ENCODE data around the gene CBX2.
"Not testable (repeated sequence)": the region's sequence is repeated elsewhere in the genome, so short reads cannot be mapped to it uniquely, and the experiment has no call there.

CBX2 gene

DNA sequence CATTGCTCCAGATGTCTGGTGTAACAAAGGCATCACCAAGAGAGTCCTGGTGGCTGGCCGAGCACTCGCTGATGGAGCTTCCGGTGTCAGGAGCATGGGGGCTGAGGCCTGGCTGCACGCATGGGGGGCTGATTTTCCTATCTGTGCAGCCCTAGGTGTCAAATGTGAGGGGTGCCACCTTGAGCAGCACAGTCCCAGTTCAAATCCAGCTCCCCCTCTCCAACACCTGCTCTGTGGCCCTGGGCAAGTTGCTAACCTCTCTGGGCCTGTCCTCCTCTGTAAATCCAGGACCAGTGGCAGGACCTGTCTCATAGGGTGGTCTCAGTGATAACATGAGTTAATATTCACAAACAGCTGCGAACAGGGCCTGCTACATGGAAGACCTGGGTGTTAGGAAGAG, 34.3 kb upstream of the CBX2 start:
- DNase-seq = no peak

DNA sequence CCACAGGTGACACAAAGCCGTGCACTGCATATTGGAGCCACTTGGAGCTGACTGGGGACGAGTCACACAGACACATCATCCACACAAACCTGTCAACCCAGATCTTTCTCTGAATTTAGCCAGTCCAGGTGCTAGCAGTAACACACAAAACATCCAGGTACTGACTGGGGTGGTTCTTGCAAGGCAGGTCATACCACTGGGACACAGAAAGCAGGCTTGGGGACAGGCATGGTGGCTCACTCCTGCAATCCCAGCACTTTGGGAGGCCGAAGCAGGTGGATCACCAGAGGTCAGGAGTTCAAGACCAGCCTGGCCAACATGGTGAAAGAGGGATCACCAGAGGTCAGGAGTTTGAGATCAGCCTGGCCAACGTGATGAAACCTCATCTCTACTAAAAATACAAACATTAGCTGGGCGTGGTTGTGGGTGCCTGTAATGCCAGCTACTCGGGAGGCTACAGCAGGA, 32.3 kb upstream of the CBX2 start:
- DNase-seq = no peak

DNA sequence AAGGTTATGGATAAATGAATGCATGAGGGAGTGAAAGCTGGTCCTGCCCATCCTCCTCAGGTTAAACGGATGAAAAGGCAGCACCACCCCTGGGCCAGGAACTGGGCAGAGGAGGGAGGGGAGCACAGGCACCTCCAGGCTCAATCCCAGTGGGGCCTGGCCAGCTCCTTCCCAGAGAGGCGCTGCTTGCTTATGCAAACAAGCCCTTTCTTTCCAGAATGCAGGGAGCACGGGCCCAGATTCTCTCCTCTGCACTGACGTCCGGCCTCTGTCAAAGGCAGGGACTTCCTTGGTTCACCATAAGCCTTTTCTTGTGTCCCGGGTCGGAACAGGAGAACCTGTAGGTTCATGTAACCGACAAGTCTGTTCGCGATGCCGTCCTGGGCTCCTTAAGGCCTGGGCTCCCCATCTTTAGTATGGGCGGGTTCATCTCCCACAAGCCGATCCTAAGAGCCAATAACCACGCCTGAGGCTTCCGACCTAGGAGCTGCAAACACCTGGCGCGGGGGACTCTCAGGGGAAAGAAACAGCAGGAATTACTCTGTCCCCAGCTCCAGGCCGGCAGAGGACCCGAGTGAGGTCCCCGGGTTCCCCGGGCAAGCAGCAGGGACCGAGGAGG, 30.9 kb upstream of the CBX2 start:
- no peak for DNase-seq

DNA sequence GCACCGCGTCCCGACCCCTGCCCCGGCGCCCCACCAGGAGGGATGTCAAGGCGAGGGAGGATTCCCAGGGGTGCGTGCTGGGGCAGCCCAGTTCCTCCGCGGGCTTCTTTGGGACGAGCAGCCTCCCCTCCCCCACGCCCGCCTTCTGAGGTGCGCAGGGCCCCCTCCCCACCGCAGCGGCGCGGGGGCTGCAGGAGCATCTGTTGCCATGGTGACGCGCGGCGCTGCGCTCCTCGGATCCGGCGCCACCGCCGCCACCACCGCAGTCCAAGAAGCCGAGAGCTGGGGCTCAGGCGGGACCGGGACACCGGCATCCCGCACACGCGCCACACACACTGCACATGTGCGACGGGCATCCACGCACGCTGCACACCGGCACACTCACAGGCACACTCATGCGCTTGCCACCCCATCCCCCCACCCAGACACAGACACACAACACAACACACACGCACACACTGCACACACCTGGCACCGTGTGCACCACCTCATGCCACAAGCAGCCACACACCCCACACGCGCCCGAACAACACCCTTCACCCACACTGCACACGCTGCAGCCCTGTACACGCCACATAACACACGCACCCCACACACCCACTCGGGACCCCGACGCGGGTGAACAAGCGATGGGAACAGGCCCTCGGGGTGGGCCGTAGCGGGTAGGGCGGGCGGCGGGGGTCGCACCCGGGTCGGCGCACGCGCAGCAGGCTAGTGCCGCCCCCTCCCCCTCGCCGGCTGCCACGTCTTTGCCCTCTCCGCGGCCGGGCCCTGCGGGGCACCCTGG, 30.2 kb upstream of the CBX2 start:
- DNase-seq = no peak

GRCh38 chr17:79748295-79749099, 29.5 kb upstream of the CBX2 start:
- DNase-seq = no peak

DNA sequence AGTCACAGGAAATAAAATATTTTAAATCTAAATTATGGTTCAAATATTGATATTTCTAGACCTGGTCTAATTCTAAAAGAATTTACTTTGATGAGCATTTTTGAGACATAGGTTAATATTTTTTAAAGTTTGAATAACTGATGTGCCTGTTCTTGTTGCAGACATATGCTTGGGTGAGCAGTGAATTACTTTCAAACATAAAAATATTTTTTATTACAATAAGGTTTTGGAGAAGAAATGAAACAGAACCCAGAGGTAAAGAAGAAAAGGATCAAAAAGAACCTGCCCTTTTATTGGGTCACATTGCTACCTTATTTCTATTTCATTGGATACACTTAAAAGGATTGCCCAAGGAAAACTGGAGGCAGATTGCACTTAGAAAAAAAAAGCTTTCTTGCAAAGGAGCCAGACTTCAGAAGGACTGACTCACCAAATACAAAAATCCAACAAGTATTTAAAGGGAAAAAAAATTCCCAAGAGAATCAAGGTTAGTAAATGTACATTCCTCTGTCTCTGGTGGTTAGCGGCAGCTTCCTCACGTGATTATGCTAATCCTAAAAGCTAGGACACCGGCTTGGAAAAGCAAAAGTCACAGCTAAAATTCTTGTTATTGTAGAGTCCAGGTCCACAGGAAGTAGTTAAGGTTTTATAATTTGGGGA, 28.7 kb upstream of the CBX2 start:
- no peak for DNase-seq

- no peak for DNase-seq
Measured at GRCh38 chr17:79749958-79750357, 28.0 kb upstream of the CBX2 start.

DNA sequence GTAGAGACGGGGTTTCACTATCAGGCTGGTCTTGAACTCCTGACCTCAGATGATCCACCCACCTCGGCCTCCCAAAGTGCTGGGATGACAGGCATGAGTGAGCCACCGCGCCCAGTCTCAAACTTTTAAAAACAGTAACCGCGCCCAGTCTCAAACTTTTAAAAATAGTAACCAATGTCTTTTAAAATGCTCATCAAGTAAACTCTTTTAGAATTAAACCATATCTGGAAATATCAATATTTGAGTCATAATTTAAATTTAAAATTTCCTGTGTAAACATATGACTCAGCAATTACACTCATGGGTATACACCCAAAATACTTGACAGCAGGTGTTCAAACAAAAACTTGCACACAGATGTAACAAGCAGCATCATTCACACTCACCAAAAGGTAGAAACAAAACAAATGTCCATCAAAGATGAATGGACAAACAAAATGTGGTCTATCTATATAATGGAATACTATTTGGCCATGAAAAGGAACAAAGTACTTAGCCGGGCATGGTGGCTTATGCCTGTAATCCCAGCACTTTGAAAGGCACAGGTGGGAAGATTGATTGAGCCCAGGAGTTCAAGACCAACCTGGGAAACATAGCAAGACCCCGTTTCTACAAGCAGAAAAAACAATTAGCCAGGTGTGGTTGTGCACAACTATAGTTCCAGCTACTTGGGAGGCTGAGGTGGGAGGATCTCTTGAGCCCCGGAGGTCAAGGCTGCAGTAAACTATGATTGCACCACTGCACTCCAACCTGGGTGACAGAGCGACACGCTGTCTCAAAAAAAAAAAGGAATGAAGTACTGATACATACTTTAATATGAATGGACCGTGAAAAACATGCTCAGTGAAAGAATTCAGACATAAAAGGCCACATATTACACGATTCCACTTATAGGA, 27.1 kb upstream of the CBX2 start:
- no peak for DNase-seq

- no peak for DNase-seq
Measured at GRCh38 chr17:79752175-79752574, 25.8 kb upstream of the CBX2 start.

GRCh38 chr17:79754370-79754769, 23.6 kb upstream of the CBX2 start:
- DNase-seq = no peak

DNA sequence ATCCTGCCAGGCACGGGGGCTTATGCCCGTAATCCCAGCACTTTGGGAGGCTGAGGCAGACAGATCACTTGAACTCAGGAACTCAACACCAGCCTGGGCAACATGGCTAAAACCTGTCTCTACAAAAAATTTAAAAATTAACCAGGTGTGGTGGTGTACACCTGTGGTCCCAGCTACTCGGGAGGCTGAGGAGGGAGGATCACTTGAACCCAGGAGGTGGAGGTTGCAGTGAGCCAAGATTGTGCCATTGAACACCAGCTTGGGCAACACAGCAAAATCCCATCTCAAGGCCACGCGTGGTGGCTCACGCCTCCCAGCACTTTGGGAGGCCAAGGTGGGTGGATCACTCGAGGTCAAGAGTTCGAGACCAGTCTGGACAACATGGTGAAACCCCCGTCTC, 23.0 kb upstream of the CBX2 start:
- not testable (repeated sequence) for DNase-seq

- DNase-seq = no peak
Measured at GRCh38 chr17:79755591-79755990, 22.4 kb upstream of the CBX2 start.

DNA sequence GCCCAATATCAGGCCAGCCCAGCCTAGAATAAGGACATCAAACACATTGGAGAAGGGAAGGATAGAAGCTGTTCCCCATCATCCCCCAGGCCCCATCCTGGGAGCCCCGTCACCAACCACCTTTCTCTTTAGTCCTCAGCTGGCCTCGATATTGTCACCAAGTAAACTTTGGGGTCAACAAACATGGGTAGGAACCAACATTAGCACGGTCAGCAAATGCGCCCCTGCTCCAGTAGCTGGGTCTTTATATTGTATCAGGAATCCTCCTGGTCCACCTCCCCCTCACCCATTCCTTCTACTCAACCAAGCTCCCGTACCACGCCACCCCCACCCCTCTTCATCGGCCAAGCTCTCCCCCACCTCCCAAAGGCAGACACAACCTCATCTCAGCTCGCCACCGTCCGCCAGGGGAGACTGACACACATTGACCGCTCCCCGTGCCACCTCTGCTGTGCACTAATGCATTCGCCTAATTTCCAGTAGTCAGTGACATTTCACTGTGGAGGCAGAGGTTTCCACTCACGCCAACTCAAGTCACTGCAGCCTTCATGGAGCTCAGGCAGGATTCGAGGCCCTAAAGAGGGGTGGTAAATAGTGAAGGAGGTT, 20.7 kb upstream of the CBX2 start:
- DNase-seq = no peak

GRCh38 chr17:79758271-79758670, 19.7 kb upstream of the CBX2 start:
- no peak for DNase-seq

GRCh38 chr17:79760197-79760906, 17.6 kb upstream of the CBX2 start:
- DNase-seq = no peak

DNA sequence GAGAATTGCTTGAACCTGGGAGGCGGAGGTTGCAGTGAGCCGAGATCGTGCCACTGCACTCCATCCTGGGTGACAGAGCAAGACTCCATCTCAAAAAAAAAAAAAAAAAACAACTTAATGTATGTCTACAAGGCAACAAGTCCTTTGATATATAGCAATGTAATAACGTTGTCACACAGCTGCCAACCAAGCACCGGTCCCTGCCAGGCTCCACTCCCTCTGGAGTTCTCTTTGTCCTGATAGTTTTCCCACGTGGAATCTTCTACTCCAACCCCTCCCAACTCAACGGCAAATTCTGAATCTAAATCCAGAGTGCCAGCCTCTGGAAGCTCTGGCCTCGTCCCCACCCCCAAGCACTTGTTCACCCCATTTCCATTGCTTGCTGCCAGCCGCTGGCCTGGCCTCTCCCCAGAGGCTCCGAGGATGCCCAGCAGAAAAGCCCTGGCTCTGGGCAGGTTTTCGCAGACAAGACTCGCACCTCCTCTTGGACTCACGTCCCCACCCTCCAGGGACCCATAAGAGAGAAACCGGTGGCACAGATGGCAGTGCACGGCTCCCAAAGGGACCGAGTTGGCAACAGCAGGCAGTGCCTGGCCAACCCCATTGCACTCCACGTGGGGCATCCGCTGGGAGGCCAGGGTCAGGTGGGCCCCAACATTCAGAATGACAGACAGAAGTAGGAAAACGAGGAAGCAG, 15.9 kb upstream of the CBX2 start:
- no peak for DNase-seq

DNA sequence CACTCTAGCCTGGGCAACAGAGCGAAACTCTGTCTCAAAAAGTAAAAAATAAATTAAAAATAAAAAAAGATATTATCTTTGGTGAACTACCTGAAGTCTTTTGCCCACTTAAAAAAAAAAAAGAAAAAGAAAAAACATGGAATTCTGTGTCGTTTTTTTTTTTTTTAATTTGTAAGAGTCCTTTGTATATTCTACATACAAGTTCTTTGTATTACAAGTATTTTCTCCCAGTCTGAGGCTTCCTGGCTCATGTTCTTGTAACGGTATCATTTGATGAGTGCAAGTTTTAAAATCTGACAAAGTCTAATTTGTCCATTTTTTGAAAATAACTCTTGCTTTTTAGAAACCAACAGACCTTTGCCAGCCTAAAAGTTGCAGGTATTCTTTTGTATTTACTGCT, 12.2 kb upstream of the CBX2 start:
- no peak for DNase-seq

- no peak for DNase-seq
Measured at GRCh38 chr17:79769570-79770506, 8.1 kb upstream of the CBX2 start.

- no peak for DNase-seq
Measured at GRCh38 chr17:79771276-79771675, 6.7 kb upstream of the CBX2 start.

Measured in DMS153 (cell line).